Rectal smooth muscle tissue (tissue), 1 donor: ENCODE measurements around the gene RASAL3.

Source experiments
- H3K27ac ChIP-seq: one replicate; pipeline ENCODE4 v1.7.0; 2013; ENCODE audit warnings: low read depth, low read length, inconsistent platforms
- H3K27me3 ChIP-seq: one replicate; pipeline ENCODE4 v1.7.0; 2013; ENCODE audit warnings: low read length; ENCODE audit not compliant: control insufficient read depth, insufficient read depth
- H3K36me3 ChIP-seq: one replicate; pipeline ENCODE4 v1.7.0; 2013; ENCODE audit warnings: low read length; ENCODE audit not compliant: control insufficient read depth, insufficient read depth
- H3K4me1 ChIP-seq: one replicate; pipeline ENCODE4 v1.7.0; 2013; ENCODE audit warnings: low read length; ENCODE audit not compliant: control insufficient read depth, insufficient read depth
- H3K4me3 ChIP-seq: one replicate; pipeline ENCODE4 v1.7.0; 2013; ENCODE audit warnings: low read length
- H3K9ac ChIP-seq: one replicate; pipeline ENCODE4 v1.7.0; 2013; ENCODE audit warnings: low read length

Gene RASAL3

GRCh38 chr19:15464394-15465385, at the start of gene RASAL3:
TSS of gene RASAL3 (minus strand) at chr19:15464544. CDS start at chr19:15464358, 186 bp downstream.
- H3K27ac ChIP-seq, result no peak within 1 kb of the TSS

GRCh38 chr19:15511671-15512424, 47.5 kb upstream of the RASAL3 start:
- peaks cover 20% of the 10 kb centered on the region for H3K27me3 ChIP-seq
- H3K27ac ChIP-seq, result no peak overlapping the region

More at GRCh38 chr19:15464394-15465385, at the start of gene RASAL3:
- H3K4me1 ChIP-seq, result no peaks in the 10 kb centered on the region
- H3K4me3 ChIP-seq, result peak within 1 kb of the TSS; percentile 52
- H3K9ac ChIP-seq, result no peak within 1 kb of the TSS
- peaks cover 7% of the 10 kb centered on the region for H3K27me3 ChIP-seq
- no peaks in the 10 kb centered on the region for H3K36me3 ChIP-seq

GRCh38 chr19:15508035-15508710, 43.8 kb upstream of the RASAL3 start, which contains the start of gene CYP4F22:
TSS of gene CYP4F22 (plus strand) at chr19:15508525. CDS start at chr19:15525337, 16,812 bp downstream.
- H3K27me3 ChIP-seq, result peaks cover 20% of the 10 kb centered on the region
- H3K36me3 ChIP-seq, result no peaks in the 10 kb centered on the region
- H3K9ac ChIP-seq, result no peak within 1 kb of the TSS
- H3K27ac ChIP-seq, result no peak within 1 kb of the TSS
- H3K4me3 ChIP-seq, result no peak within 1 kb of the TSS
- no peaks in the 10 kb centered on the region for H3K4me1 ChIP-seq

More at GRCh38 chr19:15511671-15512424, 47.5 kb upstream of the RASAL3 start:
- Histone ChIP-seq H3K36me3 (no peaks in the 10 kb centered on the region), H3K4me3 (no peak overlapping the region), H3K4me1 (no peaks in the 10 kb centered on the region), H3K9ac (no peak overlapping the region)

GRCh38 chr19:15507068-15508034, 43.0 kb upstream of the RASAL3 start:
- H3K27me3 ChIP-seq, result peaks cover 20% of the 10 kb centered on the region
- no peaks in the 10 kb centered on the region for H3K4me1 ChIP-seq
- no peak overlapping the region for H3K9ac ChIP-seq
- no peak overlapping the region for H3K27ac ChIP-seq
- H3K36me3 ChIP-seq, result no peaks in the 10 kb centered on the region
- no peak overlapping the region for H3K4me3 ChIP-seq

GRCh38 chr19:15506074-15506571, 41.8 kb upstream of the RASAL3 start:
- H3K4me3 ChIP-seq, result no peak overlapping the region
- no peaks in the 10 kb centered on the region for H3K36me3 ChIP-seq
- H3K9ac ChIP-seq, result no peak overlapping the region
- no peak overlapping the region for H3K27ac ChIP-seq
- H3K27me3 ChIP-seq, result peaks cover 20% of the 10 kb centered on the region
- no peaks in the 10 kb centered on the region for H3K4me1 ChIP-seq

- Histone ChIP-seq H3K4me1 (no peaks in the 10 kb centered on the region), H3K9ac (no peak overlapping the region), H3K27ac (no peak overlapping the region), H3K36me3 (no peaks in the 10 kb centered on the region), H3K4me3 (no peak overlapping the region), H3K27me3 (peaks cover 3% of the 10 kb centered on the region)
Measured at GRCh38 chr19:15502264-15502663, 37.9 kb upstream of the RASAL3 start.

- no peak overlapping the region for H3K4me3 ChIP-seq
- no peaks in the 10 kb centered on the region for H3K36me3 ChIP-seq
- no peak overlapping the region for H3K27ac ChIP-seq
- H3K9ac ChIP-seq, result no peak overlapping the region
- no peaks in the 10 kb centered on the region for H3K27me3 ChIP-seq
- H3K4me1 ChIP-seq, result no peaks in the 10 kb centered on the region
Measured at GRCh38 chr19:15501596-15501995, 37.3 kb upstream of the RASAL3 start.

GRCh38 chr19:15498910-15499309, 34.6 kb upstream of the RASAL3 start:
- H3K36me3 ChIP-seq, result no peaks in the 10 kb centered on the region
- no peaks in the 10 kb centered on the region for H3K4me1 ChIP-seq
- no peak overlapping the region for H3K4me3 ChIP-seq
- no peaks in the 10 kb centered on the region for H3K27me3 ChIP-seq
- no peak overlapping the region for H3K9ac ChIP-seq
- H3K27ac ChIP-seq, result no peak overlapping the region

GRCh38 chr19:15498156-15498858, 34.0 kb upstream of the RASAL3 start:
- Histone ChIP-seq H3K27ac (no peak overlapping the region), H3K36me3 (no peaks in the 10 kb centered on the region), H3K4me1 (no peaks in the 10 kb centered on the region), H3K27me3 (no peaks in the 10 kb centered on the region), H3K9ac (no peak overlapping the region), H3K4me3 (no peak overlapping the region)

- no peaks in the 10 kb centered on the region for H3K27me3 ChIP-seq
- no peak overlapping the region for H3K4me3 ChIP-seq
- H3K27ac ChIP-seq, result no peak overlapping the region
- no peak overlapping the region for H3K9ac ChIP-seq
- H3K36me3 ChIP-seq, result no peaks in the 10 kb centered on the region
- H3K4me1 ChIP-seq, result no peaks in the 10 kb centered on the region
Measured at GRCh38 chr19:15495151-15495550, 30.8 kb upstream of the RASAL3 start.
